ENCODE data around the gene NAT10.

DNA sequence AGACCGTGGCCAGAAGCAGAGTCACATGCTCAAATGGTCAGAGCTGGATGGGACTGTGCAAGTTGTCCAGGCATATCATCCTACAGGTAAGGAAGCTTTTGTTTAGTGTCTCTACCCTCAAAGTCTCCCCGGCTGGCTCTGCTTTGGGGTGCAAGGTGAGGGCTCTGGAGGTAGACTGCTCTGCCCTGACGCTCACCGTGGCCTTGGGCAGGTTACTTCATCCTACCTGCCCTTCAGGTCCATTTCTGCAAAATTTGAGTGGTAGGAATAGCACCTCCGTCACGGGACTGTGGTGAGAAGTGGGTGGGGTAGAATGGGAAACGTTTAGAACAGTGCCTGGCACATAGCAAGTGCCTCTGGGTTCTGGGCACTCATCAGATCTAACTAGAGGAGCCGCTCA is 42.2 kb downstream of the NAT10 start:
- TF ChIP-seq, protein P1, sequence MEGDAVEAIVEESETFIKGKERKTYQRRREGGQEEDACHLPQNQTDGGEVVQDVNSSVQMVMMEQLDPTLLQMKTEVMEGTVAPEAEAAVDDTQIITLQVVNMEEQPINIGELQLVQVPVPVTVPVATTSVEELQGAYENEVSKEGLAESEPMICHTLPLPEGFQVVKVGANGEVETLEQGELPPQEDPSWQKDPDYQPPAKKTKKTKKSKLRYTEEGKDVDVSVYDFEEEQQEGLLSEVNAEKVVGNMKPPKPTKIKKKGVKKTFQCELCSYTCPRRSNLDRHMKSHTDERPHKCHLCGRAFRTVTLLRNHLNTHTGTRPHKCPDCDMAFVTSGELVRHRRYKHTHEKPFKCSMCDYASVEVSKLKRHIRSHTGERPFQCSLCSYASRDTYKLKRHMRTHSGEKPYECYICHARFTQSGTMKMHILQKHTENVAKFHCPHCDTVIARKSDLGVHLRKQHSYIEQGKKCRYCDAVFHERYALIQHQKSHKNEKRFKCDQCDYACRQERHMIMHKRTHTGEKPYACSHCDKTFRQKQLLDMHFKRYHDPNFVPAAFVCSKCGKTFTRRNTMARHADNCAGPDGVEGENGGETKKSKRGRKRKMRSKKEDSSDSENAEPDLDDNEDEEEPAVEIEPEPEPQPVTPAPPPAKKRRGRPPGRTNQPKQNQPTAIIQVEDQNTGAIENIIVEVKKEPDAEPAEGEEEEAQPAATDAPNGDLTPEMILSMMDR (IDR thresholded peaks at IDR 0.05; ENCODE audit: low read length) = no peak
- TF ChIP-seq EZH2 (IDR thresholded peaks at IDR 0.05; ENCODE audit: borderline replicate concordance, low read length) = no peak
